ENCODE data around the gene ARHGAP6. TPM values are rescaled to one million over a fixed set of nuclear protein-coding genes. Genes with fewer than 3 reads are reported as not detected.

Gene ARHGAP6
- total RNA-seq, 1 donor from 2014 or later: 3.1 TPM

GRCh38 chrX:11698702-11699101 is 33.0 kb upstream of the ARHGAP6 start:
- no peak for TF ChIP-seq CTCF (IDR thresholded peaks at IDR 0.05; ENCODE audit: borderline replicate concordance)
- Histone ChIP-seq H3K9me3 (replicated peaks) (no peaks in the 10 kb centered on the region), H3K27ac (replicated peaks) (peak overlapping the region; percentile 42), H3K4me1 (no peaks in the 10 kb centered on the region), H3K27me3 (ENCODE audit: low read depth) (no peaks in the 10 kb centered on the region), H3K4me3 (no peak overlapping the region), H3K36me3 (no peaks in the 10 kb centered on the region)
- no peak for DNase-seq
- intact Hi-C loops (cut with micrococcal nuclease): no loop called here

- DNase-seq: no peak
- Histone ChIP-seq H3K9me3 (replicated peaks) (no peaks in the 10 kb centered on the region), H3K36me3 (no peaks in the 10 kb centered on the region), H3K4me1 (no peaks in the 10 kb centered on the region), H3K4me3 (no peak overlapping the region), H3K27me3 (ENCODE audit: low read depth) (no peaks in the 10 kb centered on the region), H3K27ac (replicated peaks) (no peak overlapping the region)
- no peak for TF ChIP-seq CTCF (IDR thresholded peaks at IDR 0.05; ENCODE audit: borderline replicate concordance)
- intact Hi-C loops (cut with micrococcal nuclease): no loop called here
Measured at GRCh38 chrX:11688201-11688600, 22.5 kb upstream of the ARHGAP6 start.

- Histone ChIP-seq H3K36me3 (no peaks in the 10 kb centered on the region), H3K4me1 (no peaks in the 10 kb centered on the region), H3K9me3 (replicated peaks) (no peaks in the 10 kb centered on the region), H3K27ac (replicated peaks) (no peak overlapping the region), H3K4me3 (no peak overlapping the region), H3K27me3 (ENCODE audit: low read depth) (no peaks in the 10 kb centered on the region)
- no peak for TF ChIP-seq CTCF (IDR thresholded peaks at IDR 0.05; ENCODE audit: borderline replicate concordance)
- intact Hi-C loops (cut with micrococcal nuclease): no loop called here
- no peak for DNase-seq
Measured at GRCh38 chrX:11687157-11687556, 21.4 kb upstream of the ARHGAP6 start.

DNA sequence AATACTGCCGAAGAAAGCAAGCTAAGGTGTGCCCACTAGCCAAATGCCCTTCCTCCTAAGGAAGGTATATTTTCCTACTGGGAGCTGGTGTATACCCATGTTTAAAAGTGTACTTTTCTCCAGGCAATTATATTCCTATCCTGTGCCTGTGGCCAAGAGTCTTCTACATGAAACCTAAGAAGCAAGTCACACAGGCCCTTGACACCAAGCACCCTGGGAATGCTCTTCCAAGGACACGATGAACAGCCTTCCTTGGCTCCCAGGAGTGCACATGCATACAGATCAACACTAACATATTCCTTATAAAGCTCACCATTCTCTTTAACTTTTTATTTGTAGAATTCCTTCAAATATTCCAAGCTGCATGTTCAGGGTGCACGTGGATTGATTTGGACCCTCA is 17.3 kb upstream of the ARHGAP6 start:
- Histone ChIP-seq H3K4me1 (no peaks in the 10 kb centered on the region), H3K36me3 (no peaks in the 10 kb centered on the region), H3K27me3 (ENCODE audit: low read depth) (no peaks in the 10 kb centered on the region), H3K9me3 (replicated peaks) (no peaks in the 10 kb centered on the region), H3K4me3 (no peak overlapping the region), H3K27ac (replicated peaks) (no peak overlapping the region)
- no peak for TF ChIP-seq CTCF (IDR thresholded peaks at IDR 0.05; ENCODE audit: borderline replicate concordance)
- no peak for DNase-seq
- intact Hi-C loops (cut with micrococcal nuclease): no loop called here

DNA sequence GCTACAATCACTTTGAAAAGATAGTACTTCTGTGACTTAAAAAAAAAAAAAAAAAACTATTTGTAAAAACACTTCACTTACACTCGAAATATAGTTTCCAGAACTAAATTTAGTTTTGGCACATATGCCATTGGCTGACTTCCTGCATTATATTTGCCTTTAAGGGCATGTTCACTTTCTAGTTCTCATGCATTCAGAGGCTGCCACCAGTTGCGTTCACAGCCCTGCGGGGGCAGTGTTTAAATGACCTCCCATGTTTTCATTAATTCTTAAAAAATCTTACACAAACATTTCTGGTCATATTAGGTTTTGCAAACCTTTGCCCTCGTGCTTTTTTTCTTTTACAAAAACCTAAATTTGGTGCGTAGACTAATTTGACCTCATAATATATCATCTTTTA is 12.4 kb upstream of the ARHGAP6 start:
- DNase-seq: no peak
- Histone ChIP-seq H3K4me1 (no peaks in the 10 kb centered on the region), H3K4me3 (no peak overlapping the region), H3K27ac (replicated peaks) (no peak overlapping the region), H3K9me3 (replicated peaks) (no peaks in the 10 kb centered on the region), H3K27me3 (ENCODE audit: low read depth) (no peaks in the 10 kb centered on the region), H3K36me3 (no peaks in the 10 kb centered on the region)
- intact Hi-C loops (cut with micrococcal nuclease): no loop called here
- TF ChIP-seq CTCF (IDR thresholded peaks at IDR 0.05; ENCODE audit: borderline replicate concordance): no peak

DNA sequence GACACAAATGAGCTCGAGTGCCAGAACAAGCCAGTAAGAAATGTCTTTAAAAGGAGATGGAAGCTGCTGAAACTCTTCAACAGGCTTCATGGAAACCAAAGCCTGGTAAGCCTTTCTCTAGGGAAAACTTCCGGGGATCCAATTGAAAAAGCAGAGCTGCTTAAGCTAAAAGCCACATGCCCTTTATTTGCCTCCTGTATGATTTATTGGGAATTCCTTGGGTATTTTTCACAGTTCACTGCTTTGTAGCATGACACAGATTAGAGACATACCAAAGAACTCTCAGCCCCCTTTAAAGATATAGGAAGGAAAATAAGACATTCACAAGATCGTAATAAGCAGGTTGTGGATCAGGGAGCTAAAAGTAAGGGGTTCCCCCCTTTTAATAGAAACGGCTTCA is 6.5 kb upstream of the ARHGAP6 start:
- H3K36me3 ChIP-seq: no peaks in the 10 kb centered on the region
- intact Hi-C loops (cut with micrococcal nuclease): no loop called here
- no peaks in the 10 kb centered on the region for H3K4me1 ChIP-seq
- no peaks in the 10 kb centered on the region for H3K9me3 ChIP-seq (replicated peaks)
- TF ChIP-seq CTCF (IDR thresholded peaks at IDR 0.05; ENCODE audit: borderline replicate concordance): no peak
- no peak for DNase-seq
- H3K27me3 ChIP-seq (ENCODE audit: low read depth): peaks cover 17% of the 10 kb centered on the region
- no peak overlapping the region for H3K27ac ChIP-seq (replicated peaks)
- H3K4me3 ChIP-seq: no peak overlapping the region
